Epithelial cell of esophagus (primary cell): ENCODE measurements around the gene IBTK.
"Not testable (repeated sequence)": the region's sequence is repeated elsewhere in the genome, so short reads cannot be mapped to it uniquely, and the experiment has no call there.

Experiments used
- DNase-seq: peaks from one replicate; pipeline ENCODE4 v3.0.0; 2010; ENCODE audit warnings: low read depth
- H3K4me3 ChIP-seq: 2 replicates; pipeline ENCODE4 v1.5.1; 2011; ENCODE audit warnings: mild to moderate bottlenecking, low read length, control low read depth
- TF ChIP-seq, protein P1 (sequence below): IDR thresholded peaks from 2 replicates; pipeline ENCODE4 v1.5.1; 2011; ENCODE audit warnings: low read depth, mild to moderate bottlenecking, low read length, control low read depth, inconsistent platforms; ENCODE audit not compliant: insufficient read depth; ENCODE audit errors: missing control alignments

The IBTK gene

GRCh38 chr6:82257088-82257774, 9.7 kb upstream of the IBTK start:
- H3K4me3 ChIP-seq = no peak overlapping the region
- TF ChIP-seq, protein P1, sequence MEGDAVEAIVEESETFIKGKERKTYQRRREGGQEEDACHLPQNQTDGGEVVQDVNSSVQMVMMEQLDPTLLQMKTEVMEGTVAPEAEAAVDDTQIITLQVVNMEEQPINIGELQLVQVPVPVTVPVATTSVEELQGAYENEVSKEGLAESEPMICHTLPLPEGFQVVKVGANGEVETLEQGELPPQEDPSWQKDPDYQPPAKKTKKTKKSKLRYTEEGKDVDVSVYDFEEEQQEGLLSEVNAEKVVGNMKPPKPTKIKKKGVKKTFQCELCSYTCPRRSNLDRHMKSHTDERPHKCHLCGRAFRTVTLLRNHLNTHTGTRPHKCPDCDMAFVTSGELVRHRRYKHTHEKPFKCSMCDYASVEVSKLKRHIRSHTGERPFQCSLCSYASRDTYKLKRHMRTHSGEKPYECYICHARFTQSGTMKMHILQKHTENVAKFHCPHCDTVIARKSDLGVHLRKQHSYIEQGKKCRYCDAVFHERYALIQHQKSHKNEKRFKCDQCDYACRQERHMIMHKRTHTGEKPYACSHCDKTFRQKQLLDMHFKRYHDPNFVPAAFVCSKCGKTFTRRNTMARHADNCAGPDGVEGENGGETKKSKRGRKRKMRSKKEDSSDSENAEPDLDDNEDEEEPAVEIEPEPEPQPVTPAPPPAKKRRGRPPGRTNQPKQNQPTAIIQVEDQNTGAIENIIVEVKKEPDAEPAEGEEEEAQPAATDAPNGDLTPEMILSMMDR = peak; percentile 5
- DNase-seq = peak; percentile 24

- not testable (repeated sequence) for H3K4me3 ChIP-seq, DNase-seq
Observed at GRCh38 chr6:82254722-82255121, 7.2 kb upstream of the IBTK start.

DNA sequence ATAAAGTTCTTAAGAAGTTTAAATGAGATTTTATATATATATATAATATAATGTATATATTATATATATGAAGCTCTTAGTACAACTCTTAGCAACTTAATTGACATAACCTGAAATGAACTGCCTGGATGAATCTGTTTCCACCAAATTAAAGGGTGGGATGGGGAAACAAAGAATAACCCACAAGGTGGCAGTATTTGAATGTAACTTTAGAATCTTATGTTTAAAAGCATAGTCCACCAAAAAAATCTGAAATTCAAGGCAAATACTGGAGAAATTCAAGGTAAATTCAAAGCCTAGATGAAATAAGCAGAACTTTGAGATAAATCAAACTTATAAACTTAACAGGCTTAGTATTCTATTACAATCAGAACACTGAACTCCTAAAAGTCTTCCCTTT, 4.4 kb upstream of the IBTK start:
- TF ChIP-seq, protein P1 = peak; percentile 39
- peak; percentile 40 for DNase-seq
- no peak overlapping the region for H3K4me3 ChIP-seq

GRCh38 chr6:82249381-82250253, 2.1 kb upstream of the IBTK start:
- no peak overlapping the region for H3K4me3 ChIP-seq
- TF ChIP-seq, protein P1 = no peak
- DNase-seq = peak; percentile 51

- peak; percentile 80 for DNase-seq
- TF ChIP-seq, protein P1 = no peak
- peak overlapping the region; percentile 76 for H3K4me3 ChIP-seq
Observed at GRCh38 chr6:82248273-82248735, 760 bp upstream of the IBTK start.

DNA sequence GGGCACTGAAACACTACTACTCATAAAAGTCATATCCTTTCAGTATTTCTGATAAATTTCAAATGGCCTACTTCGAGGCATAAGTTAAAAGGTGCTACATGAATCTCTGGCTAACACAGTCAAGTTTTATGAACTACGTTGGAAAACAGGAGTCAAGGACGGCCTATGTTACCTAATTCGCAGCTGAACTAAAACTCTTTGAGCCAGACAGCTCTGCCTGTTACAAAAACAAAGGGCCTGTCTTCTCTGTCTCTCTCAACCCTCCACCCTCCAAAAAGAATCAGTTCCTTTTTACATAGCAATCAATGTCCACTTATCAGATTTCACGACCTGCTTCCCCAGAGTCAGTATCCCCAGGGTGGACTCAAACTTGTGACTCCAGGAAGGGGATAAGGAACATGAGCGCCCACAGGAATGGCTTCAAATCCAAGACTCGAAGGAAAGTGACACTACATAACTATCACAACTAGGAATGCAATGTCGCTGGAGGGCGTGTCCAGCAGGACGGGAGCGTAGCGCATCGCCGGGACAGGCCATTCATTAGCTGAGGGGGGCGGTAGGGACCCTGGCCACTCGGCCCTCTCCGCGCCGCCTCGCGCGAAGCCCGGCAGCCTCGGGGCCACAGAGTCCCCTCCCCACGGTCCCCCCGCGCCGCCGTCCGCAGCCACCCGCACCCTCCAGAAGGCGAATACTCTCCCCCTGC, 591 bp downstream of the IBTK start:
- peak overlapping the region; percentile 76 for H3K4me3 ChIP-seq
- TF ChIP-seq, protein P1 = no peak
- peak; percentile 45 for DNase-seq

- TF ChIP-seq, protein P1 = no peak
- DNase-seq = no peak
- peak overlapping the region; percentile 76 for H3K4me3 ChIP-seq
Observed at GRCh38 chr6:82246370-82246769, 1.2 kb downstream of the IBTK start.
